Stimulated activated CD4-positive, alpha-beta T cell treated with anti-CD3 and anti-CD28 coated beads, Interleukin-15, amount 100 ng/mL, for 48 hours (primary cell): ENCODE measurements around the gene NRG2.

Experiments used
- DNase-seq, 2 donors: peaks; one replicate each; pipeline ENCODE4 v3.0.0-alpha.2; 2020; ENCODE audit warnings: low read depth in 2 of 2

Gene NRG2

DNA sequence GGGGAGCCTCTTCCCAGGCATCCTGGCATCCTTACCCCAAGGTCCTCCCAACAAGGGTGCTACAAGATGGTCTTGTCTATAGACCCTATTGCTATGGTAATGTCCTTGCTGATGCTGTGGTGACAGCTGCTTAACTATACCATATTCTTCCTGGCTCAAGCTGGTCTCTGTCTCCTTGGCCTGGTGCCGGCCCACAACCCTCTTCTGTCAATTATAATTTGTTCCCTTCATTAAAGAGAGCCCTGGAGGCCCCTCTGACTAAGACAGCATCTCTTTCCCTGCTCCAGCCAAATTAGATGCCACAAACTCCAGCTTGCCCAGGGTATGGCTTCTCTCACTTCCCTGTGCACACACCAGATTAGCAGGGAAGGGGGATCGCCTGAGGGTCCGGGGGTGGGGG lies 160.8 kb downstream of the NRG2 start:
- DNase-seq: no peak

GRCh38 chr5:139881143-139881733 lies 161.9 kb downstream of the NRG2 start:
- DNase-seq: no peak

DNA sequence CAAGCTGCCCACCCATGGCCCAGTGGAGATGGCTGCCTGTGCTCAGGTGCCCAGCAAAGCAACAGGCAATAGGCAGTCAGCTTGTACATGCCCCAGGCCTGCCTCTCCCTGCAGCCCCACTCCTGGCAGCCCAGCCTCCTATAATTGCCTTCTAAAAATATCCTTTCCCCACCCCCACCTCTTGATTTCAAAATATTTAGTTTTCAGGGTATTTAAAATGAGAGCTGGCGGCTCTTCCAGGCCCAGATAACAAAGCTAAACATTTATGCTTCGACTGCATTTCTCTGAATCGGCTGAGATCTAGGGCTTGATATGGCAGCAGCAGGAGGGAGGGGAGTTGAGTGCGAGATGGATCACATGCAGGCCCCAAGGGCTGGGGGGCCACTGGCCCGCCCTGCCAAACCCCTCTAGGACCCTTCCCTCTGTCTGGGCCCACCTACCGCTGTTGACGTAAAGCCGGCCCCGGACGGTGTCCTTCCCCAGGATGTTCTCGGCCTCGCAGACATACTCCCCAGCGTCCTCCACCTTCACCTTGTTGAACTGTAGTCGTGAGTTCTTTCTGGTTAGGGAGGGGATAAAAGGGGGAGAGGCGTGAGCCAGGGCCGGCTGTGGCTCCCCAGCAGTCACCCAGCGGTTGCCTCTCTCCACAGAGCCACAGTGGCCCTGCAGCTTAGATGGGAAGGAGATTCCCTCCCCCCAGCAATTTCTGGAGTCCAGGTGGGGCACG lies 162.5 kb downstream of the NRG2 start:
- DNase-seq: no peak

DNA sequence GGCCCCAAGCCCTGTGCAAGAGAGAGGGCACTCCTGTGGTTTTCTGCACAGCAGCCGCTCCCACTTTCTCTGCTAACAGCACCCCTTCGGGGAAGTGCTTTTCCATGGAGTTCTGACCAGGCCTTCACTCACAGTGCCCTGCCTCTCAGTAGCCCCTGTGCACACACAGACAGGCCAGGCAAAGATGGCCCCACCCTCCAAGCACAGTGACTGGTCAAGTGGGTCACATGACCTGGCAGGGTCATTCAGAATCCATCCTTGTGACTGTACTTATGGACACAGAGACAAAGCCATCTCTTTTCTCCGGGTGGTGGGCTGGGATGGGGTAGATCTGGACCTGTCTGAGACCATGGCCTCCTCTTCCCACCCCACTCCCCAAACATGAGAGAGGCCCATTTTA lies 165.0 kb downstream of the NRG2 start:
- no peak for DNase-seq

GRCh38 chr5:139877129-139877597 lies 165.9 kb downstream of the NRG2 start:
- no peak for DNase-seq

DNA sequence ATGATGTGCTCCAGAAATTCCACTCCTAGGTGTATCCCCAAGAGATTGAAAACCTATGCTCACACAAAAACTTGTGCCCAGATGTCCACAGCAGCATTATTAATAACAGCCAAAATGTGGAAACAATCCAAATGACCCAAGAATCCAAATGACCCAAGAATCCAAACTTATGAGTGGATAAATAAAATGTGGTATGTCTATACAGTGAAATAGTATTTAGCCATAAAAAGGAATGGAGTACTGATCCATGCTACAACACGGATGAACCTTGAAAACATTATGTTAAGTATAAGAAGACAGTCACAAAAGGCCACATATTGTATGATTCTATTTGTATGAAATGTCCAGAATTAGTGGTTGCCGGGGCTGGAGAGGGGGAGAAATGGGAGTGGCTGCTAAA lies 167.1 kb downstream of the NRG2 start:
- no peak for DNase-seq

GRCh38 chr5:139872851-139873794 lies 170.0 kb downstream of the NRG2 start:
- no peak for DNase-seq

- DNase-seq: no peak
Measured at GRCh38 chr5:139872052-139872766, 170.9 kb downstream of the NRG2 start.

GRCh38 chr5:139871614-139872013 lies 171.5 kb downstream of the NRG2 start:
- DNase-seq: no peak

GRCh38 chr5:139870677-139871076 lies 172.4 kb downstream of the NRG2 start:
- no peak for DNase-seq

- DNase-seq: no peak
Measured at GRCh38 chr5:139869042-139869790, 173.9 kb downstream of the NRG2 start.

DNA sequence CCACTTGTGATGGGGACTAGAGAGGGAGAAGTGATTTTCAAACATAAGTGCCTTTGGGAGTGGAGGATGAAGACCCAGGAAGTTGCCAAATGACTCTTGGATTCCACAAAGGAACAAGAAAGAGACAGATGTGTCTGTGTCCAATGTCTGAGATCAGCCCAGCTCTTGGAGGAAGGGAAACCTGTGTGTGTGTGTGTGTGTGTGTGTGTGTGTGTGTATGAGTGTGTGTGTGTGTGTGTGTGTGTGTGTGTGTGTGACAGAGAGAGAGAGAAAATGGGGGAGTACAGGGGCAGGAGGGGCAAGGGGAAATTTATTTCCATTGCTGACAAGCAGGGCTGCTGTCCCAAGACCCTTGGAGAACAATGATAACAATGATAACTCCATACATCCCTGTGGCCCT lies 175.5 kb downstream of the NRG2 start:
- DNase-seq: no peak

- no peak for DNase-seq
Measured at GRCh38 chr5:139867109-139867508, 176.0 kb downstream of the NRG2 start.

DNA sequence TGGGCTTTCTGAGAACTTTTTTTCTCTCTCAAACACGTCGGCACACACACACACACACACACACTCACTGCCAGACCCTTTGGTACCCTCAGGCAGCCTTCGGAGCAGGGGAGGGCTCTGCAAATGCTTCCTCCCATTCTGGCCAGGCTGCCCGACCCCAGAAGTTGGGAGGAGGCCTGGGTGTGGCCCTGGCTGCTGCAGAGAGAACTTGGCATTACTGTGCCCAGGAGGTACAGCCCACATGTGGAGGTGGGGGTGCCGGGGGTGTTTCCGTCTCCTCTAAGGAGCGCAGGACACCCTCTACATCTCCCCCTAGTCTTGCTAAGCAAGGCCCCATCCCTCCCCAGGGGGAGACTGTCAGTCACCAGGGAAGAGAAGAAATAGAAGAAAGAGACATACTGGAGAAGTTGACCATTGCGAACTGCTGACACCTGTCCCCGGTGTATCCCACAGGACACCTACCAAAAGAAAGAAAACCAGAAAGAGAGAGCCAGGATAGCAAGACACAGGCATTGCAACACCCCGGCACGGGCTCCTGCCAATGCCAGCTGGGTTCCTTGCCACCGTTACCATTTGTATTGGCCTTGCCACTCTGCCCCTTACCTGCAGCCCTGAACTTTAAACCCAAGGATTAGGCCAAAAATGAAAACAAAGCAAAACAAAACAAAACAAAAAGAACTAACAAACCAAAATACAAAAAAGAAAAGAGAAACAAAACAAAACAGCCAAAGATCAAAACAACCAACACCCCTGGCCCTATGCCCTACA lies 178.2 kb downstream of the NRG2 start:
- DNase-seq: no peak

DNA sequence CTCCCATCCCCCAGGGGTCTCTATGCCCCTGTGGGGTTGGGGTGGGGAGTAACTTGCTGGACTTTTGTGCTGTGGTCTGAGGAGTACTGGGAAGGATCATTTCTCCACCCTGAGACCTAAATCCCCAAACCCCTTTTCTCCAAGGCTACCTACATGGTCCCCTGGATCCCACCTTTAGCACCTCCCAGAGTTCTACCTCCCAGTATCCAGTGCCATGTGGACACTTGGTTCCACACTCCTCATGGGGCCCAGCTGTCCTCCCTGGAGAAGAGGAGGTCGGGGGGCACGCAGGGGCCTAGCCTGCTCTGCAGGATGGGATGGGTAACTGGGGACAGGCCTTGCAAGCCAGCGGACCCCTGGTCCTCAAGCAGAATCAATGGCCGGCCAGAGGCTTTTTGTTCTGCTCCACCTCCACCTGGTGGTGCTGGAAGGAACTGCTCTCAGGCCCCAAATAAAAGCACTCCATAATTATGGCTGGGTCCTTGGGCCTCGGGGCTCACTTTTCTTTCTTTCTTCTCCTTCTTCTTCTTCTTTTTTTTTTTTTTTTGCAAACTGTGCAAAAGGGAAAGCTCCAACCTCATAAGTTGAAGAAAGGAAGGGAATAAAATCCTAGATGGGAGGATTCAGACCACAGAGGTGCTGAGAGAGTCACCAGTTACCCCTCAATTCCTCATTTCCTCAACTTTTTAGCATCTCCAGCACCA lies 179.1 kb downstream of the NRG2 start:
- DNase-seq: peak in 1 of 2 donors; percentile 40

- no peak for DNase-seq
Measured at GRCh38 chr5:139863361-139863760, 179.7 kb downstream of the NRG2 start.

DNA sequence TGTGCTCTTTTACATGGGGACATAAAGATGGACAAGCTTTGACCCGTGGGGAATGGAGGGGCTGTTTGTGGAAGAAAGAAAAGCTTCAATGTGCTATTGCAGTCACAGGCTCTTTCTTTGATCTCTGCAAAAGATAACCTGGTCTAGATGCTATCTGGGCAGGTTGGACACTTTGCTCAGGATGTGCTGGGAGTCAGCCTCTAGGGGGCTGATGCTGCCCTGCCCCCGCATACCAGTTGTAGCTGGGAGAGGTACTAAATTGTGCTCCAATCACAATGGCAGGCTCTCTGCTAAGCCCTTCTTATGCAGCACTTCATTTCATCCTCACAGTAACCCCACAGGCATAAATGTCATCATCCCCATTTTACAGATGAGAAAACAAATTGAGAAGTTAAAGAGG lies 180.3 kb downstream of the NRG2 start:
- DNase-seq: no peak

DNA sequence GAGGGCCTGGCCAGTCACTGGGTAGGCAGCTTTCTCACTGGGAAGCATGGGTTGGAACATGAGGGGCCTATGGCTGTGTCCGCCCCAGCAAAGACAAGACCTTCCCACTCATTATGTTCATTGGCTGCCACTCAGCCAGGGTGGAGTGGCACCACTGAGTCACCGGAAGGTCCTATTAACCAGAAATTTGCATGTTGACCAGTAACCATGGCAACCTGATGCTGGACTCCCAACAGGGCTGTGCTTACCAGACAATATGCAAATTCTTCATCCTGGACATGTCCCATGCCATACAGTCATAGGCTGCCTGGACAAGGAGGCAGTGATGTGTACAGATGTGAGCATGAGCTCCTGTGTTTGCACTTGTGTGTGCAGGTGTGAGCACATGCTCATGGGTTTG lies 180.8 kb downstream of the NRG2 start:
- no peak for DNase-seq

- DNase-seq: no peak
Measured at GRCh38 chr5:139861889-139862207, 181.3 kb downstream of the NRG2 start.
